AG04450 (cell line): ENCODE measurements around the gene ADAMTSL1. TPM values are rescaled to one million over a fixed set of nuclear protein-coding genes. Genes with fewer than 3 reads are reported as not detected.

ENCODE experiments used
- CTCF ChIA-PET: fragments of 300-600, 350-600 bp; formaldehyde crosslinking; extraction: SDS; loops from one replicate; lab custom pipeline; 2022; ENCODE audit warnings: antibody characterized with exemption, inconsistent platforms; lab: Charles Lee
- POLR2A ChIA-PET: fragments of 350-600 bp; formaldehyde crosslinking; extraction: SDS; loops from one replicate; lab custom pipeline; 2021; ENCODE audit warnings: antibody characterized with exemption, inconsistent platforms; lab: Yijun Ruan, JAX
- DNase-seq: peaks from one replicate; pipeline ENCODE4 v3.0.0-alpha.2; 2011; ENCODE audit warnings: low read depth, low spot score
- H3K27ac ChIP-seq: one replicate; pipeline ENCODE4 v1.5.1; 2012; ENCODE audit warnings: low read depth, low read length, control low read depth
- H3K27me3 ChIP-seq: one replicate; pipeline ENCODE4 v1.6.0; 2012; ENCODE audit warnings: low read length; ENCODE audit not compliant: control insufficient read depth, insufficient read depth
- H3K4me3 ChIP-seq: 2 replicates; pipeline ENCODE4 v1.5.1; 2011; ENCODE audit warnings: mild to moderate bottlenecking, low read depth, low read length, control low read depth
- H3K9me3 ChIP-seq: 2 replicates; pipeline ENCODE4 v1.5.1; 2012; ENCODE audit warnings: low read length; ENCODE audit not compliant: control insufficient read depth, insufficient read depth
- polyA plus RNA-seq: library from polyadenylated mRNA; depleted of rRNA; stranded (reverse); fragments of >200 nt; gene quantifications from 2 replicates; pipeline ENCODE4 v1.2.3, GENCODE V29; 2011
- TF ChIP-seq, protein P1 (sequence below): IDR thresholded peaks from 2 replicates; pipeline ENCODE4 v1.5.1; 2011; ENCODE audit warnings: low read depth, low read length, control low read depth, inconsistent platforms

ADAMTSL1 gene
- polyA plus RNA-seq, 1 experiment: 22.2 TPM

DNA sequence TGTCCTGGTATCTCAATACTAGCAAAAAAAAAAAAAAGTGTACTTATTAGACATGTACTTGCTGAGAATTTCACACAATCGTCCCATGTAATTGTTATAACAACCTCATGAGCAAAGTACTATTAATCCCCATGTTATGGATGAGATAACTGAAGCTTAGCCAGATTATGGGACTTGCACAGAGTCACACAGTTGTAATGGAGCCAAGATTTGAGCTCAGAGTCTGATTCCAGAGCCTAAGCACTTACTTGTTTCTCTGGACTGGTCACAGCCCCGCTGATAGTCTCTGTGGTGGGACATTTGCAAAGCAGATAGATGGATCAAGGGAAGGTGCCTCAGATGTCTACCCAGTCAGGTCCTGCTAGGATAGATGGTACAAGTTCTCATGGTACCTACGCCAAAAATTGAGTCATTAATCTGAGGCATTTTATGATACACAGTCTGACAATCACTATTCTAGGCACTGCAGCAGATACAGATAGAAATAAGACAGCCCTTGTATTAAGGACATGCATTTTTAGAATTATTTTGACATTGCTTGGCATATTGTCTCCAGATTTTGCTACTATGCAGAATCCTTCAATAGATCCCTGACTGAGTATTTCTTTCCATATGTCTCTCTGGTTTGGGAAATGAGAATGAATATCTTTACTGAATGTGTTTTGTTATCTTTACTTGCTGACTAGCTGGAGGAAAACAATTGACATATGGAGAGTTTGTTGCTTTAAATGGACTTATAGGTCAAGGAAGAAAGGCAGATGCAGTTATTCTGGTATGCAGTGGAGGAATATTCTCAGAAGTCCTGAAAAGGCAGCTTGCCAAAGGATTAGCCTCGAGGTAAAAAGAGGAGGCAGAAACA is 149.5 kb downstream of the ADAMTSL1 start:
- no peaks in the 10 kb centered on the region for H3K27me3 ChIP-seq
- H3K9me3 ChIP-seq: no peaks in the 10 kb centered on the region
- H3K27ac ChIP-seq: no peak overlapping the region
- POLR2A ChIA-PET: no interaction called here
- no peak for DNase-seq
- CTCF ChIA-PET: no interaction called here
- TF ChIP-seq, protein P1, sequence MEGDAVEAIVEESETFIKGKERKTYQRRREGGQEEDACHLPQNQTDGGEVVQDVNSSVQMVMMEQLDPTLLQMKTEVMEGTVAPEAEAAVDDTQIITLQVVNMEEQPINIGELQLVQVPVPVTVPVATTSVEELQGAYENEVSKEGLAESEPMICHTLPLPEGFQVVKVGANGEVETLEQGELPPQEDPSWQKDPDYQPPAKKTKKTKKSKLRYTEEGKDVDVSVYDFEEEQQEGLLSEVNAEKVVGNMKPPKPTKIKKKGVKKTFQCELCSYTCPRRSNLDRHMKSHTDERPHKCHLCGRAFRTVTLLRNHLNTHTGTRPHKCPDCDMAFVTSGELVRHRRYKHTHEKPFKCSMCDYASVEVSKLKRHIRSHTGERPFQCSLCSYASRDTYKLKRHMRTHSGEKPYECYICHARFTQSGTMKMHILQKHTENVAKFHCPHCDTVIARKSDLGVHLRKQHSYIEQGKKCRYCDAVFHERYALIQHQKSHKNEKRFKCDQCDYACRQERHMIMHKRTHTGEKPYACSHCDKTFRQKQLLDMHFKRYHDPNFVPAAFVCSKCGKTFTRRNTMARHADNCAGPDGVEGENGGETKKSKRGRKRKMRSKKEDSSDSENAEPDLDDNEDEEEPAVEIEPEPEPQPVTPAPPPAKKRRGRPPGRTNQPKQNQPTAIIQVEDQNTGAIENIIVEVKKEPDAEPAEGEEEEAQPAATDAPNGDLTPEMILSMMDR: no peak
- H3K4me3 ChIP-seq: no peak overlapping the region

DNA sequence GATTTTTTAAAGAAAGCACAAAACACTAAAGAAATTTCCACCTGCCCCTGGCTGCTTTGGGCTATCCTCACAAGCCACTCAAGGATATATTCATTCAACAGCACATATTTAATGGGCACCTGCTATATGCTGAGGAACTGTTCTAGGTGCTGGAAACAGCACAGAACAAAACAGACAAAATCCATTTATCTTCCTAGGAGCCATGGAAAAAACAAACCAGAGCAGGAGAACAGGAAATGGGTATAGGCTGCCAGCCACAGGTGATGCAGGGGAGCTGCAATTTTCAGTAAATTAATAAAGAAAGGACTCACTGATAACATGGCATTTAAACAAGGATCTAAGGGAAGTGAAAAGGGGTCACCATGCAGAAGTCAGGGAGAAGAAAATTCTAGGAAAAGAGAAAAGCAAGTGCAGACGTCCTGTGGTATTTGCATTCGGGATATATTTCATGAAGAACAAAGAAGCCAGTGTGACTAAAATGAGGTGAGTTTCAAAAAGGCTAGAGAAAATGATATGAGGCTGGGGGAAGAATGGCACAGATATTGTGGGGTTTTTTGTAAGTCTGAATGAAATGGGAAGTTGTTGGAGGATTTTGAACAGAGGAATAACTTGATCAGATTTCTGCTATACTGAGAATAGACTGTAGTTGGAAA is 152.2 kb downstream of the ADAMTSL1 start:
- TF ChIP-seq, protein P1: no peak
- no peaks in the 10 kb centered on the region for H3K9me3 ChIP-seq
- POLR2A ChIA-PET: no interaction called here
- no peak for DNase-seq
- CTCF ChIA-PET: no interaction called here
- H3K27me3 ChIP-seq: no peaks in the 10 kb centered on the region
- no peak overlapping the region for H3K27ac ChIP-seq
- no peak overlapping the region for H3K4me3 ChIP-seq

DNA sequence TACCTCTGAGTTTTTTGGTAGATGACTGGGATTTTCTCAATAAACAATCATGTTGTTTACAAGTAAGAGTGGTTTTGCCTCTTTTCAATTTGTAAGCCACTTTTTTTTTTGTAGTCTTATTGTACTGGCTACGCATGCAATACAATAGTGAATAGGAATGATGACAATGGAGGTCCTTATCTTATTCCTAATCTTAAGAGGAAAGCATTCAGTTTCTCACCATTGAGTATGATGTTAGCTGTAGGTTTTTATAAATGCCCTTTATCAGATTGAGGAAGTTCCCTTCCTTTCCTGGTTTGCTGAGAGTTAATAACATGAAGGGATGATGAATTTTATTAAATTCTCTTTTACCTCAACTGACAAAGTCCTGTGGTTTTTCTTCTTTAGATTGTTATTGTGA is 155.2 kb downstream of the ADAMTSL1 start:
- no peak for DNase-seq
- H3K27ac ChIP-seq: no peak overlapping the region
- H3K4me3 ChIP-seq: no peak overlapping the region
- H3K27me3 ChIP-seq: no peaks in the 10 kb centered on the region
- TF ChIP-seq, protein P1: no peak
- CTCF ChIA-PET: no interaction called here
- no peaks in the 10 kb centered on the region for H3K9me3 ChIP-seq
- POLR2A ChIA-PET: no interaction called here

DNA sequence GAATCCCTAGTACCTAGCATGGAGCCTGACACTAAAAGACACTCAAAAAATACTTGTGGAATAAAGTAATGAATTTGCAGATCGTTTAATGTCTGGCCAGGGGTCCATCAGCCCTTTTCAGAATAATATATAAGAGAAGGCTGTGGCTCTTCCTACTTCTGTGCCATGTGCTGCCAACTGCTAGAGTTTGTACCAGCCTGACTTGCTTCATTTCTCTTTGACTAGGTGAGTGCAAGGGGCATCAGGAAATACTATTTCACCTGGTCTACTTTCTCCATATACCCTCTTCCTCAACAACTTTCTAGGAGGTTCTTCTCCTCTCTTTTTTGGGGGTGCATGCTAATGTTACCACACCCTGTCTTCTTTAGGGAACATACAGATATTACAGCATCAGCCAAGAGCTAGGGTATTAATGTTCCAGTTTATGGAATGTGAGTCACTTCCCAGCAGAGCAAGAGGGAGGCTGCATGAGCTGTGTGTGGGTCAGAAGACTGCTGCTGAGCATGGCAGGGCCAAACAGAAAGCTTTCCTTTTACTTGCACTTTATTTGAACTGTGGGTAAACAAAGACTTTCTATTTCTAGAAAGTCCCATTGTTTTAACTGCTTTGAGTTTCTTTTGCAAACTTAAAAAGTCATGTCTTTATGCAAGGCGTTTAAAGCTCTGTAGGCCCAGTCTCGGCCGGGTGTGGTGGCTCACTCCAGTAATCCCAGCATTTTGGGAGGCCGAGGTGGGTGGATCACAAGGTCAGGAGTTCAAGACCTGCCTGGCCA is 158.9 kb downstream of the ADAMTSL1 start:
- CTCF ChIA-PET: interaction anchor here (0.6 to 0.7 kb wide), 3 partner anchors 396 to 651 kb away, joined by 3 to 4 read pairs (median 4); no protein-coding TSS in a partner anchor
- POLR2A ChIA-PET: no interaction called here

More for the DNA sequence above, 158.9 kb downstream of the ADAMTSL1 start:
- TF ChIP-seq, protein P1: no peak
- peak; percentile 58 for DNase-seq
- H3K9me3 ChIP-seq: no peaks in the 10 kb centered on the region
- H3K27ac ChIP-seq: peak overlapping the region; percentile 66
- H3K27me3 ChIP-seq: no peaks in the 10 kb centered on the region
- H3K4me3 ChIP-seq: no peak overlapping the region
